ENCODE measurements around the gene TKTL1.

TKTL1 gene

DNA sequence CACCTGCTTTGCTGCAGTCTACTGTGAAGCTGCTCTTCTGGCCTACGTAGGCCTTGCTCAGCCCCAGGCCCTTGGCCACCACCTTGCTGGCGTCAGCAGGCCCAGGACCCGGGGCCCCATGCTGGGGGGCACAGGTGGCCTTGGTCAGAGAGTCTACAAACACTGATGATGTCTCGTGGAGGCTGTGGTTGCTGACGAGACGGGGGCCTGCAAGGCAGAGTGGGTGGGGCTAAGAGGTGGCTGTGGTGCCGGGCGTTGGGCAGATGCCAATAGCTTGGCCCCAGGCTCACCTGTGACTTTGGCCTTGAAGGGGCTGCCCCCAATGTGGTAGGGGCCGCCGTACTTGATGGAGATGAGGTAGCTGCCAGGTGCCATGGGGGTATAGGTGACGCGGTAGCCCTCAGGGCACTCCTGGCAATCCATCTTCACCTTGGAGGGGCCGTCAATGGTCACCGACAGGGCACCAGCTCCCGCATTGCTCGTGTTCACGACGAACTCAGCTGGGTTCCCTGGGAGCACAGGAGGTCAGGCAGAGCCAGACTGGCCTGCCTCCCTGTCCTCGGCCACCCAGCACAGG, 53.9 kb downstream of the TKTL1 start:
- H3K36me3 ChIP-seq (ENCODE audit: insufficient read depth, low read length), result peaks cover 58% of the 10 kb centered on the region
- no peaks in the 10 kb centered on the region for H3K9me3 ChIP-seq (ENCODE audit: insufficient read depth, low read length, severe bottlenecking)
- H3K4me3 ChIP-seq (ENCODE audit: low read depth in 1 of 2, low read length in 2 of 2), result no peak overlapping the region
- no peaks in the 10 kb centered on the region for H3K4me1 ChIP-seq (ENCODE audit: insufficient read depth, low read length)
- no peak overlapping the region for H2AFZ ChIP-seq (ENCODE audit: low read depth, low read length)
- no peak for DNase-seq
- no peaks in the 10 kb centered on the region for H3K27me3 ChIP-seq (ENCODE audit: insufficient read depth, low read length, poor library complexity)
- H3K4me2 ChIP-seq (ENCODE audit: insufficient read depth, low read length), result no peak overlapping the region
- TF ChIP-seq, protein P1, sequence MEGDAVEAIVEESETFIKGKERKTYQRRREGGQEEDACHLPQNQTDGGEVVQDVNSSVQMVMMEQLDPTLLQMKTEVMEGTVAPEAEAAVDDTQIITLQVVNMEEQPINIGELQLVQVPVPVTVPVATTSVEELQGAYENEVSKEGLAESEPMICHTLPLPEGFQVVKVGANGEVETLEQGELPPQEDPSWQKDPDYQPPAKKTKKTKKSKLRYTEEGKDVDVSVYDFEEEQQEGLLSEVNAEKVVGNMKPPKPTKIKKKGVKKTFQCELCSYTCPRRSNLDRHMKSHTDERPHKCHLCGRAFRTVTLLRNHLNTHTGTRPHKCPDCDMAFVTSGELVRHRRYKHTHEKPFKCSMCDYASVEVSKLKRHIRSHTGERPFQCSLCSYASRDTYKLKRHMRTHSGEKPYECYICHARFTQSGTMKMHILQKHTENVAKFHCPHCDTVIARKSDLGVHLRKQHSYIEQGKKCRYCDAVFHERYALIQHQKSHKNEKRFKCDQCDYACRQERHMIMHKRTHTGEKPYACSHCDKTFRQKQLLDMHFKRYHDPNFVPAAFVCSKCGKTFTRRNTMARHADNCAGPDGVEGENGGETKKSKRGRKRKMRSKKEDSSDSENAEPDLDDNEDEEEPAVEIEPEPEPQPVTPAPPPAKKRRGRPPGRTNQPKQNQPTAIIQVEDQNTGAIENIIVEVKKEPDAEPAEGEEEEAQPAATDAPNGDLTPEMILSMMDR (IDR thresholded peaks at IDR 0.05; ENCODE audit: borderline replicate concordance, extremely low read depth, low read length, poor library complexity, severe bottlenecking), result no peak
- ATAC-seq (ENCODE audit: insufficient read depth, low read depth), result no peak
- H3K9ac ChIP-seq (ENCODE audit: low read depth, low read length), result no peak overlapping the region
- no peaks in the 10 kb centered on the region for H3K79me2 ChIP-seq (ENCODE audit: insufficient read depth, low read length)
- H4K20me1 ChIP-seq (ENCODE audit: insufficient read depth, low read length), result peaks cover 43% of the 10 kb centered on the region
- H3K27ac ChIP-seq (ENCODE audit: low read length), result no peak overlapping the region

GRCh38 chrX:154349979-154350378, 54.4 kb downstream of the TKTL1 start:
- DNase-seq (no peak), ATAC-seq (ENCODE audit: insufficient read depth, low read depth) (no peak)
- Histone ChIP-seq H4K20me1 (ENCODE audit: insufficient read depth, low read length) (peaks cover 48% of the 10 kb centered on the region), H3K4me2 (ENCODE audit: insufficient read depth, low read length) (no peak overlapping the region), H2AFZ (ENCODE audit: low read depth, low read length) (no peak overlapping the region), H3K4me3 (ENCODE audit: low read depth in 1 of 2, low read length in 2 of 2) (no peak overlapping the region), H3K27me3 (ENCODE audit: insufficient read depth, low read length, poor library complexity) (no peaks in the 10 kb centered on the region), H3K9ac (ENCODE audit: low read depth, low read length) (no peak overlapping the region), H3K79me2 (ENCODE audit: insufficient read depth, low read length) (no peaks in the 10 kb centered on the region), H3K36me3 (ENCODE audit: insufficient read depth, low read length) (peaks cover 64% of the 10 kb centered on the region), H3K27ac (ENCODE audit: low read length) (no peak overlapping the region), H3K4me1 (ENCODE audit: insufficient read depth, low read length) (no peaks in the 10 kb centered on the region), H3K9me3 (ENCODE audit: insufficient read depth, low read length, severe bottlenecking) (no peaks in the 10 kb centered on the region)
- TF ChIP-seq EZH2 (IDR thresholded peaks at IDR 0.05; ENCODE audit: borderline replicate concordance, low read depth, low read length, severe bottlenecking), result no peak
- TF ChIP-seq, protein P1 (IDR thresholded peaks at IDR 0.05; ENCODE audit: borderline replicate concordance, extremely low read depth, low read length, poor library complexity, severe bottlenecking), result no peak

DNA sequence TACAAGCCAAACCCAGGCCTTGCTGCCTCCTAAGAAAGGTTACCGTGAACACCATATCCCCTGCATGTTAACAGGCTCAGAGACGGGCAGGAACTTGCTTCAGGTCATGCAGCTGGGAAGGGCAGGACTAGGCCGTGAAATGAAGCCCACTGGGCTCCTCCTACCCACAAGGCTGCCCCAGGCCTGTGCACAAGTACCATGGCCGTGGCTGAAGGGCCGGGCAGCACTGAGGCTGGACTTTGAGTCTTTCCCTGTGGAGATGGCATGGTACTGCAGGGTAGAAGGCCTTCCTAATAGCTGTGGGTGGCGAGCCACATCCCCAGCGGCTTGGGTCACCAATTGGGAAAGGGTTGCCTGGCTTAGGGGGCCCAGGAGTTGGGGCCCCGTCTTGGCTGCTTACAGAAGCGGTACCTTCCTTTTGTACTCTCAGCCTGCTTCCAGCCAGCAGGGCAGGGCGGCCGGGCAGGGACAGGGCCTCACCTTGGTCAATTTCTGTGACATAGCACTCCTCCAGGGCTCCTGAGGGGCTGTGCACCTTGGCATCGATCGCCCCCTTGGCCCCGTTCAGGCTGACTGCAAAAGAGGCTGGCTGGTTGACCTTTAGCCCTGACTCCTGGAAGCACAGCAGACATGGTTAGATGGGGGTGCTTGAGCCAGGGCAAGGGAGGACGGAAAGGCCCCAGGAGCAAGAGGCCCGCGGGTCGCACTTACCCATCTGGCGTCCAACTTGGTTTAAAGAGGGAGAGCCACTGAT, 55.0 kb downstream of the TKTL1 start:
- Histone ChIP-seq H3K36me3 (ENCODE audit: insufficient read depth, low read length) (peaks cover 70% of the 10 kb centered on the region), H3K27ac (ENCODE audit: low read length) (no peak overlapping the region), H3K4me1 (ENCODE audit: insufficient read depth, low read length) (no peaks in the 10 kb centered on the region), H3K9me3 (ENCODE audit: insufficient read depth, low read length, severe bottlenecking) (no peaks in the 10 kb centered on the region), H2AFZ (ENCODE audit: low read depth, low read length) (no peak overlapping the region), H3K4me2 (ENCODE audit: insufficient read depth, low read length) (no peak overlapping the region), H3K4me3 (ENCODE audit: low read depth in 1 of 2, low read length in 2 of 2) (no peak overlapping the region), H3K79me2 (ENCODE audit: insufficient read depth, low read length) (no peaks in the 10 kb centered on the region; the same call in 1 of the 2 replicates), H4K20me1 (ENCODE audit: insufficient read depth, low read length) (peaks cover 55% of the 10 kb centered on the region), H3K9ac (ENCODE audit: low read depth, low read length) (no peak overlapping the region), H3K27me3 (ENCODE audit: insufficient read depth, low read length, poor library complexity) (no peaks in the 10 kb centered on the region)
- DNase-seq (no peak), ATAC-seq (ENCODE audit: insufficient read depth, low read depth) (no peak)
- TF ChIP-seq EZH2 (IDR thresholded peaks at IDR 0.05; ENCODE audit: borderline replicate concordance, low read depth, low read length, severe bottlenecking), result no peak
- TF ChIP-seq, protein P1 (IDR thresholded peaks at IDR 0.05; ENCODE audit: borderline replicate concordance, extremely low read depth, low read length, poor library complexity, severe bottlenecking), result no peak

Data from DND-41 (cell line).